Camera-type eye (tissue), 1 donor: Measurements from ENCODE around the gene TRIM39. TPM values are rescaled to one million over a fixed set of nuclear protein-coding genes. Genes with fewer than 3 reads are reported as not detected.

ENCODE experiments used
- total RNA-seq: library from RNA; depleted of rRNA; stranded (reverse); fragments of >200 nt; gene quantifications from one replicate; pipeline ENCODE4 v1.2.3, GENCODE V29; 2014

Gene TRIM39
- 11.2 TPM for total RNA-seq

GRCh38 chr6:30326526-30327231 lies at the start of gene TRIM39:
Gene TRIM39 (plus strand): TSS chr6:30326927. CDS start chr6:30329318, 2,391 bp downstream.

GRCh38 chr6:30344868-30345671 lies 18.3 kb downstream of the TRIM39 start, which contains the start of gene RPP21:
Gene RPP21 (plus strand): TSS chr6:30345156. CDS start chr6:30345172, 16 bp downstream.

Other genes starting within 250 kb of the TRIM39 start
- not detected for gene TRIM31, start 213.8 kb upstream of the TRIM39 start, total RNA-seq
- not detected for gene TRIM40, start 190.8 kb upstream of the TRIM39 start, total RNA-seq
- gene TRIM10, start 165.7 kb upstream of the TRIM39 start, total RNA-seq, result 1.0 TPM
- not detected for gene TRIM15, start 163.4 kb upstream of the TRIM39 start, total RNA-seq
- gene TRIM26, start 113.5 kb upstream of the TRIM39 start, total RNA-seq, result 39.6 TPM
- 24.8 TPM for gene RPP21, start 18.2 kb downstream of the TRIM39 start, total RNA-seq
- gene HLA-E, start 162.6 kb downstream of the TRIM39 start, total RNA-seq, result 137 TPM
- 37.2 TPM for gene GNL1, start 229.6 kb downstream of the TRIM39 start, total RNA-seq
- gene PRR3, start 230.4 kb downstream of the TRIM39 start, total RNA-seq, result 16.3 TPM
- 35.6 TPM for gene ABCF1, start 244.5 kb downstream of the TRIM39 start, total RNA-seq